CD4-positive, alpha-beta T cell (primary cell): Measurements from ENCODE around the gene CHIA. TPM values are rescaled to one million over a fixed set of nuclear protein-coding genes. Genes with fewer than 3 reads are reported as not detected.
A peak's percentile ranks its signal among the peaks of the same experiment; 100 is the strongest.

Experiments used
- ATAC-seq: fragments of 200-7000 bp; cut with Tn5 transposase; one replicate; pipeline ENCODE4 v1.10.0; 2022; ENCODE audit warnings: mild to moderate bottlenecking; ENCODE audit not compliant: poor library complexity
- CTCF ChIA-PET: fragments of 350-600 bp; sonication (Branson Sonifier 250); formaldehyde crosslinking; loops from one replicate; lab custom pipeline; 2021; ENCODE audit warnings: antibody characterized with exemption, inconsistent platforms; lab: Charles Lee
- POLR2A ChIA-PET: fragments of 350-600 bp; sonication (Branson Sonifier 250); formaldehyde crosslinking; loops from one replicate; lab custom pipeline; 2021; ENCODE audit warnings: antibody characterized with exemption, inconsistent platforms; lab: Charles Lee
- DNase-seq, 14 experiments: peaks; one replicate each; pipeline ENCODE4 v3.0.0-alpha.2; 2013 to 2020; ENCODE audit warnings: mixed read lengths in 2 of 14
- H3K27ac ChIP-seq, 2 donors: one replicate each; pipeline versions ENCODE4 v1.5.1 to v1.7.0; 2013; ENCODE audit warnings: low read length in 2 of 2, low read depth in 1 of 2, mild to moderate bottlenecking in 1 of 2
- H3K27me3 ChIP-seq, 2 experiments: 1 replicate in 1 of 2; 2 replicates in 1 of 2; pipeline versions ENCODE4 v1.6.1 to v1.7.0; 2013; ENCODE audit warnings: low read length in 2 of 2, control low read depth in 1 of 2, mild to moderate bottlenecking in 1 of 2, moderate library complexity in 1 of 2; ENCODE audit not compliant: insufficient read depth in 2 of 2, control insufficient read depth in 1 of 2
- H3K36me3 ChIP-seq: one replicate; pipeline ENCODE4 v1.6.1; 2013; ENCODE audit warnings: low read length, control low read depth; ENCODE audit not compliant: insufficient read depth
- H3K4me1 ChIP-seq: one replicate; pipeline ENCODE4 v1.6.1; 2013; ENCODE audit warnings: low read length, control low read depth; ENCODE audit not compliant: insufficient read depth
- H3K4me3 ChIP-seq: one replicate; pipeline ENCODE4 v1.5.1; 2013; ENCODE audit warnings: mild to moderate bottlenecking, low read length, moderate library complexity
- H3K9me3 ChIP-seq, 2 experiments: 1 replicate in 1 of 2; 2 replicates in 1 of 2; pipeline versions ENCODE4 v1.6.1 to v1.7.0; 2013; ENCODE audit warnings: low read length in 2 of 2, mild to moderate bottlenecking in 2 of 2, control low read depth in 1 of 2, moderate library complexity in 1 of 2; ENCODE audit not compliant: control insufficient read depth in 1 of 2, insufficient read depth in 1 of 2
- H3K27ac Mint-ChIP-seq: one replicate; pipeline ENCODE4 v1.8.0; 2020; ENCODE audit warnings: mixed read lengths
- H3K27me3 Mint-ChIP-seq: one replicate; pipeline ENCODE4 v1.8.0; 2021; ENCODE audit warnings: mixed read lengths
- H3K36me3 Mint-ChIP-seq: one replicate; pipeline ENCODE4 v1.8.0; 2021; ENCODE audit warnings: low read depth, mixed read lengths
- H3K4me1 Mint-ChIP-seq: one replicate; pipeline ENCODE4 v1.8.0; 2021; ENCODE audit warnings: low read depth, mixed read lengths
- H3K4me3 Mint-ChIP-seq: one replicate; pipeline ENCODE4 v1.8.0; 2020; ENCODE audit warnings: mild to moderate bottlenecking, mixed read lengths
- H3K9me3 Mint-ChIP-seq: one replicate; pipeline ENCODE4 v1.8.0; 2020; ENCODE audit warnings: mixed read lengths
- intact Hi-C, 2 experiments: fragments of 100-400 bp; cut with DNase I in 1 of 2; cut with micrococcal nuclease in 1 of 2; formaldehyde crosslinking; loops; one replicate each; pipeline versions ENCODE4 v1.15.1 to v1.9.0; 2023 to 2025; cut with DNase I, micrococcal nuclease
- total RNA-seq, 174 experiments: library from RNA in 2 of 174; stranded (reverse) in 2 of 174; gene quantifications; one replicate each; pipeline ENCODE4 v1.2.3 and lab custom pipeline; 2021 to 2026
- TF ChIP-seq, protein P1 (sequence below): fragments of 200-600 bp; IDR thresholded peaks from one replicate; pipeline ENCODE4 v1.8.0; 2022; ENCODE audit warnings: antibody characterized with exemption, mild to moderate bottlenecking

Gene CHIA
- total RNA-seq, 2 experiments from 2014 or later = not detected

DNA sequence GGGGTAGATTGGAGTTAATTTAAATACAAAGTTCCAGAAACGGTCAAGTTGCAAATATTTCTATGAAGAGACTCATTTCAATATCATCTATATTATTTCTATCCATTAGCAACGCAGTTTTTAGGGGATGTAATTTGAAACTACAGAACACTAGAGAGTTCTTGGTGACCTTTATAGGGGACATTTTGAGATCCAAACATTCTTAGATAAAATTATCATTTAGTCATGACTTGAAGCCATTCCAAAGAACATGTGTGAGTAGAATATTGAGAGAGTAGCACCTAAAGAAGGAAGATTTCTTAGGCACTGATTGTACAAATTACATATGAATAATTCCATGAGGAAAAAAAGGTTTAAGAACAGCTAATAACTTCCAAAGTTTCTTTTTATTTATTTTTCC, 19.0 kb downstream of the CHIA start:
- no peaks in the 10 kb centered on the region for H3K4me1 ChIP-seq
- no peaks in the 10 kb centered on the region for H3K27me3 Mint-ChIP-seq
- H3K27ac ChIP-seq = no peak overlapping the region
- H3K36me3 ChIP-seq = no peaks in the 10 kb centered on the region
- peaks cover 0 to 6% of the 10 kb centered on the region in 2 experiments for H3K27me3 ChIP-seq
- H3K4me3 ChIP-seq = no peak overlapping the region
- H3K9me3 ChIP-seq = peaks cover 0 to 7% of the 10 kb centered on the region in 2 experiments
- H3K4me1 Mint-ChIP-seq = no peaks in the 10 kb centered on the region
- intact Hi-C loops = no loop called here
- H3K4me3 Mint-ChIP-seq = no peak overlapping the region
- no peak for ATAC-seq
- CTCF ChIA-PET = no interaction called here
- DNase-seq = no peak
- H3K9me3 Mint-ChIP-seq = no peaks in the 10 kb centered on the region
- POLR2A ChIA-PET = no interaction called here
- no peaks in the 10 kb centered on the region for H3K36me3 Mint-ChIP-seq
- no peak overlapping the region for H3K27ac Mint-ChIP-seq
- TF ChIP-seq, protein P1, sequence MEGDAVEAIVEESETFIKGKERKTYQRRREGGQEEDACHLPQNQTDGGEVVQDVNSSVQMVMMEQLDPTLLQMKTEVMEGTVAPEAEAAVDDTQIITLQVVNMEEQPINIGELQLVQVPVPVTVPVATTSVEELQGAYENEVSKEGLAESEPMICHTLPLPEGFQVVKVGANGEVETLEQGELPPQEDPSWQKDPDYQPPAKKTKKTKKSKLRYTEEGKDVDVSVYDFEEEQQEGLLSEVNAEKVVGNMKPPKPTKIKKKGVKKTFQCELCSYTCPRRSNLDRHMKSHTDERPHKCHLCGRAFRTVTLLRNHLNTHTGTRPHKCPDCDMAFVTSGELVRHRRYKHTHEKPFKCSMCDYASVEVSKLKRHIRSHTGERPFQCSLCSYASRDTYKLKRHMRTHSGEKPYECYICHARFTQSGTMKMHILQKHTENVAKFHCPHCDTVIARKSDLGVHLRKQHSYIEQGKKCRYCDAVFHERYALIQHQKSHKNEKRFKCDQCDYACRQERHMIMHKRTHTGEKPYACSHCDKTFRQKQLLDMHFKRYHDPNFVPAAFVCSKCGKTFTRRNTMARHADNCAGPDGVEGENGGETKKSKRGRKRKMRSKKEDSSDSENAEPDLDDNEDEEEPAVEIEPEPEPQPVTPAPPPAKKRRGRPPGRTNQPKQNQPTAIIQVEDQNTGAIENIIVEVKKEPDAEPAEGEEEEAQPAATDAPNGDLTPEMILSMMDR = no peak

DNA sequence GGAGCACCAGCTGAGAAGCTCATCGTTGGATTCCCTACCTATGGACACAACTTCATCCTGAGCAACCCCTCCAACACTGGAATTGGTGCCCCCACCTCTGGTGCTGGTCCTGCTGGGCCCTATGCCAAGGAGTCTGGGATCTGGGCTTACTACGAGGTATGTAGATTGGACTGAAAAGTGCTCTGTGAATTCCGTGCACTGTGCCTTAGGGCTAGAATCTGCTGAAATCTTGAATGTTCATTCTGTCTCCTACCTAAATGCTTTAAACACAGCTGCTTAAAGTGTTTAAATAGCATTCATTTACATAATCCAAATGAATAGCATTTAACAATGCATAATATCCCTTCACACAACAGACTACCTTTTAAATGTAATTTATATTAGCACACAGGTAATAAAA, 27.9 kb downstream of the CHIA start:
- ChIA-PET CTCF (no interaction called here), POLR2A (no interaction called here)
- Histone ChIP-seq H3K27me3 (no peaks in the 10 kb centered on the region), H3K27ac (no peak overlapping the region), H3K9me3 (no peaks in the 10 kb centered on the region), H3K4me1 (peaks cover 12% of the 10 kb centered on the region), H3K4me3 (no peak overlapping the region), H3K36me3 (no peaks in the 10 kb centered on the region)
- H3K27ac Mint-ChIP-seq = no peak overlapping the region
- DNase-seq (no peak), ATAC-seq (no peak)
- H3K9me3 Mint-ChIP-seq = no peaks in the 10 kb centered on the region
- no peaks in the 10 kb centered on the region for H3K36me3 Mint-ChIP-seq
- H3K4me3 Mint-ChIP-seq = no peak overlapping the region
- intact Hi-C loops = loop anchor here in 1 of 2 experiments (5.0 kb wide), 1 partner anchor 49 kb away; no protein-coding TSS in a partner anchor
- H3K4me1 Mint-ChIP-seq = peaks cover 26% of the 10 kb centered on the region
- H3K27me3 Mint-ChIP-seq = no peaks in the 10 kb centered on the region
- TF ChIP-seq, protein P1 = no peak

DNA sequence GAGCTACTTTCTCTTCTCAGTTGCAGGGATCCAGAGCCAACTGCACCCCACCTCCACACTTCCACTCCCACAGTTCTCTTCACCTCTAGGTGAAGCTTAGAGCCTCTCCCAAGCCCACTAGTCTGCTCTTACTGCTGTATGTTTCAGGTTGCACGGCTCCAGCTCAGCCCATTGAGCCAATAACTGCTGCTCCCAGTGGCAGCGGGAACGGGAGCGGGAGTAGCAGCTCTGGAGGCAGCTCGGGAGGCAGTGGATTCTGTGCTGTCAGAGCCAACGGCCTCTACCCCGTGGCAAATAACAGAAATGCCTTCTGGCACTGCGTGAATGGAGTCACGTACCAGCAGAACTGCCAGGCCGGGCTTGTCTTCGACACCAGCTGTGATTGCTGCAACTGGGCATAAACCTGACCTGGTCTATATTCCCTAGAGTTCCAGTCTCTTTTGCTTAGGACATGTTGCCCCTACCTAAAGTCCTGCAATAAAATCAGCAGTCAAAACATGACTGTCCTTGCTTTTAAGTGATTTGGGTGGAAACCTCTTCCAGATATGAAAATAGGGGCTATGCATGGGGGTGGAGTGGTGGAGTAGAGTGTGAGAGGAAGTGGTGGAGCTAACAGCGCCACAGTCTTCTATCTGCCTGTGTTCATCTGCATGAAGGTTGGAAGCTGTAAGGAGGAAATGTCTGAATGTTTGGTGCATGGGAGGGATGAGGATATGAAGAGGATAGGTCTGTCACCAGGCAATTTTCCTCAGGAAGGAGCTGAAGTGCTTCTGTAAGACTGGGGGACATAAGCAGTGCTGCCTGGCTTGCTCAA, 29.6 kb downstream of the CHIA start:
- H3K4me3 ChIP-seq = no peak overlapping the region
- H3K9me3 Mint-ChIP-seq = no peaks in the 10 kb centered on the region
- peaks cover 12% of the 10 kb centered on the region for H3K4me1 ChIP-seq
- H3K36me3 Mint-ChIP-seq = no peaks in the 10 kb centered on the region
- intact Hi-C loops = no loop called here
- TF ChIP-seq, protein P1 = no peak
- H3K9me3 ChIP-seq = no peaks in the 10 kb centered on the region
- POLR2A ChIA-PET = interaction anchor here (1.1 to 2.1 kb wide), 3 partner anchors 27 to 105 kb away, joined by 3 to 9 read pairs (median 3); no protein-coding TSS in a partner anchor
- CTCF ChIA-PET = interaction anchor here (0.5 to 1.2 kb wide), 4 partner anchors 14 to 568 kb away, joined by 3 to 4 read pairs (median 4); no protein-coding TSS in a partner anchor
- H3K27me3 Mint-ChIP-seq = no peaks in the 10 kb centered on the region
- peak in 1 of 14 experiments; percentile 16 for DNase-seq
- peak; percentile 48 for ATAC-seq
- peak overlapping the region; percentile 3 for H3K27ac Mint-ChIP-seq
- H3K36me3 ChIP-seq = no peaks in the 10 kb centered on the region
- no peak overlapping the region for H3K4me3 Mint-ChIP-seq
- no peak overlapping the region for H3K27ac ChIP-seq
- peaks cover 26% of the 10 kb centered on the region for H3K4me1 Mint-ChIP-seq
- H3K27me3 ChIP-seq = no peaks in the 10 kb centered on the region
